Fibroblast of upper back skin (primary cell): ENCODE data around the gene RUNX2.

Experiments used
- DNase-seq: peaks from one replicate; pipeline ENCODE4 v3.0.0-alpha.2; 2013

RUNX2 gene

GRCh38 chr6:45563041-45563440, 234.9 kb downstream of the RUNX2 start:
- DNase-seq = peak; percentile 78

GRCh38 chr6:45563844-45564243, 235.7 kb downstream of the RUNX2 start:
- no peak for DNase-seq

GRCh38 chr6:45566882-45567281, 238.8 kb downstream of the RUNX2 start:
- peak; percentile 54 for DNase-seq

- DNase-seq = no peak
These were observed 239.7 kb downstream of the RUNX2 start for GRCh38 chr6:45567879-45568278.

- no peak for DNase-seq
These were observed 240.5 kb downstream of the RUNX2 start for GRCh38 chr6:45568626-45569025.

- DNase-seq = no peak
These were observed 241.2 kb downstream of the RUNX2 start for GRCh38 chr6:45569210-45569945.

- no peak for DNase-seq
These were observed 243.0 kb downstream of the RUNX2 start for GRCh38 chr6:45571159-45571558.

GRCh38 chr6:45572833-45573232, 244.7 kb downstream of the RUNX2 start:
- DNase-seq = no peak

- no peak for DNase-seq
These were observed 245.9 kb downstream of the RUNX2 start for GRCh38 chr6:45574014-45574461.

GRCh38 chr6:45574885-45575284, 246.8 kb downstream of the RUNX2 start:
- DNase-seq = no peak

GRCh38 chr6:45576648-45577624, 248.8 kb downstream of the RUNX2 start:
- DNase-seq = no peak

- DNase-seq = peak; percentile 41
These were observed 249.8 kb downstream of the RUNX2 start for GRCh38 chr6:45577836-45578504.

- no peak for DNase-seq
These were observed 256.0 kb downstream of the RUNX2 start for GRCh38 chr6:45584127-45584526.

- DNase-seq = no peak
These were observed 258.4 kb downstream of the RUNX2 start for GRCh38 chr6:45586216-45587171.

GRCh38 chr6:45587229-45588060, 259.3 kb downstream of the RUNX2 start:
- no peak for DNase-seq

- DNase-seq = no peak
These were observed 261.2 kb downstream of the RUNX2 start for GRCh38 chr6:45589367-45589766.

- DNase-seq = peak; percentile 82
These were observed 262.1 kb downstream of the RUNX2 start for GRCh38 chr6:45590226-45590625.

GRCh38 chr6:45590696-45591184, 262.6 kb downstream of the RUNX2 start:
- peak; percentile 85 for DNase-seq

- DNase-seq = peak; percentile 16
These were observed 263.2 kb downstream of the RUNX2 start for GRCh38 chr6:45591306-45591705.

- no peak for DNase-seq
These were observed 263.8 kb downstream of the RUNX2 start for GRCh38 chr6:45591890-45592289.

- DNase-seq = peak; percentile 58
These were observed 264.9 kb downstream of the RUNX2 start for GRCh38 chr6:45592991-45593390.
